Stimulated activated CD8-positive, alpha-beta memory T cell treated with anti-CD3 and anti-CD28 coated beads, Interleukin-2, amount 100 ng/mL, for 1 hour (primary cell): Measurements from ENCODE around the gene PLCB2.

Experiments
- DNase-seq, 2 donors: peaks; one replicate each; pipeline ENCODE4 v3.0.0-alpha.2; 2020; ENCODE audit warnings: low read depth in 2 of 2

Gene PLCB2

DNA sequence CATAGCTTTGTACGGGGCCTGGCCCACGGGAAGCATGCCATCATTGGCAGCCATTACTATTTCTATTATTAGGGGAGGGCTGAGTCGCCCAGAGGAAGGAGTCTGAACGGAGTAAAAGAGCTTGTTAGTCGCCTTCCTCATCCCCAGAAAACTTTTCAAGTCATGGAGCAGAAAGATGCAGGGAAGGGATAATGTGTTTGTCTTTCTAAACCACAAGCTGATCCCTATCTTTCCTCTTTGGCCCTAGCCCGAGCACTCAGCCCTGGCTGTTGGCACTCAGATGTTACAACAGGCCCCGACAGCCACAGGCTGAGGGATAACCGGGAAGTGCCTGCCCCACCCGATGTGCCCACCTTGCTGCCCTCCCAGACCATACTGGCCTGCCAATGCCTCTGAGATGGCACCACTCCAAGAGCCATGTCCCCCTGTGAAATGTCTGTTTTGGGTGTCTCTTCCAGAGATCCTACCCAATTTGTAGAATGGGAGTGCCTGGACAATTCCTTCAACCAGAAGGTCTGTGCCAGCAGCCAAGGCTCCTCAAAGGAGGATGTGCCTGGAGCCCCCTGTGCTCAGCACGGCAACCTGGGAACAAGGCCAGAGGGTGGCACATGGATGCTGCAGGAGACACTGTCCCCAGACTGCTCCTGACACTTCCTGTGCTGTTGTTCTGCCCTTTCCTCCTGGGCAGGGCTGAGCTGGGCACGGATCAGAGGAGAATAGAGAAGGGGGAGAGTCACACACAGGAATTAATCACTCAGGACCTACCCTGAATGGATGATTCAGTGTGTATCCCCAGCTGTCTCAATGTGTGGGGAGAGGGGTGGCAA lies 58.0 kb downstream of the PLCB2 start:
- no peak for DNase-seq

DNA sequence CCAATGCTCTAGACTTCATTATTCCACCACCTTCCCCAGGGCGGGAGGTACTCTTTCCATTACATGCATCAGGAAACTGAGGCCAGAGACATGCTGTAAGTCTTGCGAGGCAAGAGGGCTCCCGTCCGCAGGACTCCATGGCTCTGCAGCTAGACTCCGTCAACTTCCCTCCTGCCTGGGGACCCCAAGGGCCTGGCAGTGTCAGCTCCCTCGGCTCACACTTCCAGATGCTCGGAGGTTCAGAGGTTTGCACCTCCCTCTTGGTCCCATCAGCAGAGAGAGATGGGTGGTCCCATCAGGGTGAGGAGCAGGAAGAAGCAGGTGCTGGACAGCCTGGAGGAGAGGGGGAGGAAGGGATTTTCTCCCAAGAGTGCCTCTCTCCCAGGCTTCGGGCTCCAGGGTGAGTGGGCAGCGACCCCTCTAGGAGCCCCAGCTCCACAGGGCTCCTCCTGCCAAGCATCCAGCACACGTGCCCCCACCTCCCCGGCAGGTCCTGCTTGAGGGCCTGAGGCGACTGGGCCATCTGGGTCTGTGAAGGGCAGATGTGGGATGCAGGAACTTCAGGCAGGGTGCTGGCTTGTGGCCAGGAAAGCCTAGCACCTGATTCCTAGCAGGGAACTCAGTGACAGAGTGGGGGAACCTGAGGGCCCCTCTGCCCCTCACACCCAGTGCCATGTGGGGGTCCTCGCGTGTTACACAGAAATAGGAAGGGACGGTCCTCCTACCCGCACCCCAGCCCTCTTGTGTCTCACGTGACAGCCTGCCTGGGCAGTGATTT lies 59.5 kb downstream of the PLCB2 start:
- DNase-seq = no peak

DNA sequence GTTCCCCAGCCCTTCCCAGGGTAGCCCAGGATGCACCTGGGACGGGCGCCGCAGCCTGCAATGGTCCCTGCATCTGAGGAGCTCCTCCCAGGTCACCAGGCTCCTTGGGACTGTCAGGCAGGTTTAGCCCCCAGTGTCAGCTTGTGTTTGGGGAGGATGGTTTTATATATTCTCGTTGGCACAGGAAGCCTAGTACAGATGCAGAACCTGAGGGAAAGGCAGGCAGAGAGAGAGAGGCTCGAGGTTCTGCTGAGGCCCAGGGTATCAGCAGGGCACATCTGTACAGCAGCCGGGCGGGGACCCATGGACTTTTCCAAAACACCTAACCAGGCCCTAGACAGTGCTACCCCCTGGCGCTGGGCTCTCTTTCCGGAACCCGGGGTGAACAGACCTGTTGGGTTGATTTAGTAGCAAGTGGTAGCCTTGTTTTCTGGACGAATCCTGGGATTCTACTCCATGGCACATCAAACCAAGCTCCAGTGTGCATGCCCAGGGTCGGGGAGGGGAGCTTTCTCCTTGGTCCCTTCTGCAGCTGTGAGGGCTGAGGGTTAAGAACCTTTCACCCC lies 60.2 kb downstream of the PLCB2 start:
- no peak for DNase-seq

DNA sequence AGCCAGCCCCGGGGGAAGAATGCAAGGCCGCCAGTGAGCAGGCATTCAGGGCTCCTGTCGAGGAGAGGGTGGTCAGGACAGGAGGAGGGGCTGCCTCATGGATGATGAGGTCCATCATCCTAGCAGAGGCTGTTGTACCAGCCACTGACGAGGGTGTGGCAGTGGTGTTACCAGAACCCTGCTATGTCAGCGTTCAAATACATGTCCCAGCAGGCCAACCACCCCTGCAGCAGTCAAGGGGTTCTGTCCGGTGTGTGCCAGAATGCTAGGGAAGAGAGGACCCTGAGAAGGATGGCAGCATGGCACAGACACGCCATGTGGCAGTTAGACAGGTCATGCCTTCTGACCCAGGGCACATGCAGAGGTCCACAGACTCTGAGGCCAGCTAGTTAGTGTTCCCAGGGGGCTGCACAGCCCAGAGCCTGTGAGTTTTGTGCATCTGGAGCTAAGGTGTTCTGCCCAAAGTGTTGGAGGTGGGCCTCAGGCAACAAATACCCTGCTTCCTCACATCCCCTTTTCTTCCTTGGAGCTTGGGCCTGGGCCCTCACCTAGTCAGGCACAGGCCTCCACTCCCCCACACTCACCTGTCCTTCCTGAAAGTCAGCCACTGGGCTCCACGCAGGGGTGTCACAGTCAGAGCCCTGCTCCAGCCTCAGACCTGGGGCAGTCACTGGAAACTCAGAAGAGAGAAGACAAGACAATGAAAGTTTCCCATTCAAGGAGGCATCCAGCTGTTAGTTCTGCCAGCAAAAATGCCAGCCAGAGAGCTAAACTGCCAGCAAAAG lies 61.0 kb downstream of the PLCB2 start:
- no peak for DNase-seq

DNA sequence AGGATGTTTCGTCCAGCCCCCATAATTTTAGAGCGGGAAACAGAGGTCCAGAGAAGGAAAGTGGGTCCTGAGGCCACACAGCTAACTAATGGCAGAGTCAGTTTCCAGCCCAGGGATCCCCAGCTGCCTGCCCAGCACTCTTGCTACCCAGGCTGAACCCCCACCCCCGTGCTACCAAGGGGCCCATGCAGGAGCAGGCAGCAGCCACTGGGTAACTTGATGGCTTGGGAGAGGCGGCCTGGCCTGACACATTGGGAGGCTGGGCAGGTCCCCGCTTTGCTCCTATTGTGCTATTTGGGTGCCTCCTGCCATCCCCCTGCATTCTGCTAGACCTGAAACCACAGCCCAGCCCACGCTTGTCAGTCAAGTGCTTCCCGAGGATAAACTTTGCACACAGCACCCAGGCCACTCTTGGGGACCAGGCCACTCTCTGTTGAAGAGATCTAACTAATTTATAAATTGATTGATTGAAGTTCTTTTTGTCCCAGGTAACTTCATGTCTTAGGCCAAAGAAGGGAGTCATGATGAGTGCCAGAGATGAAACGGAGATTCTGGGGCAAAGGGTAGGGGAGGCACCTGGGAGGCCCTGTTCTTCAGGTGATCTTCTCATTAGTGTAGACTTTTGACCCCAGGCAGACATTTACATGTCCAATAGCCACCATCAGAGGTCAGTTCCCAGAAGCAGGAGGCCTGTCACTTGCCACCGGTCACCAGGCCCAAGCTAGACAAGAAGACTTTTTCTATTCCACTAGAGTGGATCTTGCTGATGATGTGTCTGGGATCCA lies 61.9 kb downstream of the PLCB2 start:
- no peak for DNase-seq

DNA sequence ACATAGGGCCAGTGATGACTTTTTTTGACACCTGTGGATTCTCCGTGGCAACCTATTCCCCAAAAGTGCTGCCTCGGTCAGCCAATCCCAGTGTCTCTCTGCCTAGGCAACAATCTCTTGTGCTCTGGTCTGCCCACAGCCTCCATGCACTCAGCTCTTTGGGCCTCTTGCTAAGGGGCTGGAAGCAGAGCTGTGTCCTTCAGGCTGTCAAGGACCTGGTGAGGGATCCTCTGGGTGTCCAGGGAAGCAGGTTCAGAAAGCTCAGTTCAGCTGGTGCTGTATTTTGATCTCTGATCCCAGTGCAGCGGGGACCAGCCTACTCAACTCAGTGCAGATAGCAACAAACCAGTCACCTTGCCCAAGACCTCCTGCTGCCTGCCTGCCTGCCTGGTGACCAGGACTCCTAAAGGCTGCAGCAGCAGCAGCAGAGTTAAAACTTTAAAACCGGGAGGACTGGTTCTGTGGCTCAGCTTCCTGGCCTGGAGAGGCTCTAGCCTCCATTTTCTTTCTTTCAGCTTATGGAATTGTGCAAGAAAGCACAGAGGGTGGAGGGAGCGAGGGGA lies 62.7 kb downstream of the PLCB2 start:
- DNase-seq = no peak

DNA sequence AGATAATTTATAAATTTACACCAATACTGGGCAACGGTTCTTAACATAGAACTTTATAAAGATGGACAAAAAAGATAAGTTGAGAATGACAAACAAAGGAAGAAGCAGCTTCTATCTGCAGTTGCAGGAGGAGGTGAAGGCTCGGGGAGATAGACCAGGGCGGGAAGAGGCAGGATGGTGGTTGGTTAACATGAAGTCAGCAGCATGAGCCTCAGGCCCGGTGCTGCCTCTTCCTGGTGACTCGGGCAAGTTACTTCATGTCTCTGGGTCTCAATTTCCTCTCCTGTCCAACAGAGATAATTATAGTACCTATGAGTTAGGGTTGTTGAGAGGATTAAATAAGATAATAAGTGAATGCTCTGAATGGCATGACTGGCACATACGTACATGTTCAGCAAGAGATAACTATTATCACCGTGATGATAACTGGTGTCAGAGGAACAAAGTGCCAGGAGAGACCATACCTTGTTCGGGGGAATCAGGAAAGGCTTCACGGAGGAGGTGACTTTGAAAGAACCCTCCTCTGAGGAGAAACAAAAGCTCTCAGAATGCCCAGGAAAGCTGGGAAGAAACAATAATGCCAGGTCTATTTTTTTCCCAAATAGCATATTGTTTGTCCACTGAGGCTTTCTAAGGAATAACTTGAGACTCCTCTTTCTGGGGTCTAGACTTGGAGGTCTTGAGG lies 64.5 kb downstream of the PLCB2 start:
- no peak for DNase-seq

DNA sequence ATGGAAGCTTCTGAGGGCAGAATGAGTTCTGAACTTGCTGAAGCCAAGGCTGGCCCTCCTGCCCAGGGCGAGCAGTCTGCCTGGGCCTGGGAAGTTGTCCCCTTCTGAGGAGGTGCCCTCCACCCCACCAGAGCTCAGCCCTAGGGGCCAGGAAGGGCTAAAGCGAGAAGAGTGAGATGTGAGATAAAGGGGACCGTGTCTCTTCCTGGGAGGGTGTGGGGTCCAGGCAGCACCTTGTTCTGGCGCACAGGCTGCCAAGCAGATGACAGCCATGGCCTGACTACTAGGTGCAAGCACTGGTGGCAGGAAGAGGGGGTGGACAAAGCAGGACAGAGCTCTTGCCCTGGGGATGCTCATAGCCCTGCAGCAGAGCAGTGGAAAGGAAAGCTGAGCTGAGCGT lies 65.1 kb downstream of the PLCB2 start:
- DNase-seq = no peak

DNA sequence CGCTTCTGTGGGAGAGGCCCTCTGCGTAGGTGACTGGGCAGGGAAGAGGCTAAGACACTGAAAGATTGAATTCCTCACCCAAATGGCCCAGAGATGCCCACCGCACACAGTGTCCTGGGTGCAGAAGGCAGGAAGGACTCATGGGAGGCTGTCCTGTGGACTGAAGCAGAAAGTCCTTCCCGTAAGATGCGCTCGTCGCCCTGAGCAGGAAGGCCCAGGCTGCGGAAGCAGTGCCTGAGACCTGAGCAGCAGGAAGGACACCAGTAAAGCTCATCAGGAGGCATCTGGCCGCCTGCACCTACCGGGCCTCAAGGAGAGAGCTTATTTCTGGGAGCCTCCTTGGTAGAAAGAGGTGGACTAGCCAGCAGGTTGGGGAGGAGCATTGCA lies 65.5 kb downstream of the PLCB2 start:
- DNase-seq = no peak

DNA sequence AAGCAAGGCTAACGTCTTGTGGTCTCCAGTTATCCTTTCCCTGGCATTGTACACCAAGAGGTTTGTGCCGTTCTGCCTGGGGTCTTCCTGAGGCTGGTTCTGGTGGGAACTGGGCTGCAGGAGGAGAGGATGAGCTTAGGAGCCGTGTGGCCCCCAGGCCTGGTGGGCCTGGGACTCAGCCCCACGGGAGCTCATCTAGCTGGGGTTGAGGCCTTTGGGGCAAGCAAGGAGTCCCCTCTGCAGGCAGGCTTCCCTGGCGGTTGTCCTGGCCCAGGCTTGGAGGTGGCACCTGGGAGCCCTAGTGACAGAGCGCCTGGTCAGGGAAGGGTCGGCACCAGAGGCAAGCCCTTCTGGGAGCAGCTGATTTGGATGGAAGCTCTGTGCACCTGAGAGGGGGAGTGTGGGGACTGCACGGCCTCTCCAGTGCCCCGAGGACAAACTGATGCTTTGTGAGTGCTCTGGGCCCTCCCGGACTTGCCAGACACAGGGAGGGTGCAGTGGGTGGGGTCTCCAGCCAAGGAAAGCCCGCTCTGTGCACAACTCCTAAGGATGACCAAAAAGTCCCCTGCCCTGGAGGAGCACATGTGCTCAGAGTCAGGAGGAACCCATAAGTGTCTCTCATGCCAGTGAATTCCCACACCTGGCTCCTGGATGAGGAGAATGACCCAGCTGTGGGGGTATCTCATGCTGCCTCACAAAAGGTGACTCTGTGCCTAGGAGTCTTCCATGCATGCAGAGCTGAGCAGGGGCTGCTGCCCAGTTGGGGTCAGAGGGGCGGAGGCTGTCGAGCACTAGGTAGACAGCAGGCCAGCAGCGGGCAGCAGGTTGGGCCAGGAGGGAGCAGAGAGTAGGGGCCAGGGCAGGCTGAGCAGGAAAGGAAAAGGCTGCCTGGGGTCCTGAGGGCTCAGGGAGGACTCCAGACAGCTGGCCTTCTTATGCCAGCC lies 66.2 kb downstream of the PLCB2 start:
- no peak for DNase-seq

DNA sequence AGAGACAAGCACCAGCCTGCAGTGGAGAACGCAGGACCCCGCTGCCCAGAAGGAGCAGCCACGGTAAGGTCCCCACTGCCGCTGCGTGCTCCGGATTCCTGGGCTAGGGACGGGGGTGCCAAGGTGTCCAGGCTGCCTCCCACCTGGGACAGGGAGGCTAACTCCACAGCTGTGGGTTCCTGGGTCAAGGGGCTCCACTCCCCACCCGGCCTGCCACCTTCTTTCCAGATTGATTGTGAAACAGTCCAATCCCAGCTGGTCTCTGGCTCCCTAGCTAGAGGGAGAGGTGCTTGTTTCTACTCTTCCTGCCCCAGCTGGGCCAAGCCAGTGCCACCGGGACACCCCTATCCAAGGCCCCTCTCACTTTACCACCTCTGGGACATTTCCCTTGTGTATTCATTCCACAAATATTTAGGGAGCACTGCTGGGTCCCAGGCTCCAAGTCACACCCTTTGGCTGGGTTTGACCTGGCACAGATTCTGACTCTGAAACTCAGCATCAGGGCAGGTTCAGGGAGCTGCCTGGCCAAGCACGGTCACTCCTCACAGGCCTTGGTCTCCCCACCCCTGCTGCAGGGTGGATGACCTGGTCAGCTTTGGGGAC lies 67.0 kb downstream of the PLCB2 start:
- no peak for DNase-seq

DNA sequence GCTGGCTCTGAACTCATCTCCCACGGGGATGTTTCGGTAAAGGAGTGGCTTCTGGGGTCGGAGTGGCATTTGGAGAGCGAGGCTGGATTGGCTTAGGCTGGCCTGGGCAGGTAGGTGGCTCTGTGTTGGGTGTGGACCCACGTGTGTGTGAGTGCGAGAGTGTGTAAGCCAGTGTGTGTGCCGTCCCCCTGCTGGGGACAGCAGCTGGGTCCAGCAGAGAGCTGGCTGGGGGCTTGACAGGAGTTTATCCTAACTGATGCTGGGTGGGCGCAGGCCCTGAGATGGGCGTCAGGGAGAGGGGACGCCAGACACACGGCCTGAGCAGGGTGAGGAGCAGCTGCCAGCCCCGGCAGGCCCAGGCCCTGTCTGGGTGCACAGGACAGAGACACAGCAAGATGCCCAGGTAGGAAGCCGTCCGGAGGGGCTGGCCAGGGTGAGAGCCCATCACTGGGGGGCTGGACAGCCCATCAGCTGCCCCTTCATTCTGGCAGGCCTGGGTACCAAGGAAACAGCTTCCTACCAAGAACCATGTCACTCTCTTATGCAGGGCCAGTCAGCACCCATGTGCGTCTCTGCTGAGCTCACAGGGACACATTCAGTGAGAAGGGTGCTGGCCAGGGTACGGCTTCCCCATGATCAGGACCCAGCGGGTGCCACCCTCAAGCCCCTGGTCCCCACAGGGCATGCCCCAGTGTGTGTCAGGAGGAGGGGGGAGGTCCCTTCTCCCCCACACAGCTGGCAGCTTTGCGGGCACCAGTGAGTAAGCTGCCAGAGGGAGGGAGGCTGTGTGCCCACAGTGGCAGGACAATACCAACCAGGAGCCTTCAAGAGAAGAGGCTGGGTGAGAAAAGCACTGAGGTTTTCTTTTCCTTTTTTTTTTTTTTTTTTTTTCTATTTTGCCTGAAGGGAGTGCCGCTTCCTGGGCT lies 67.8 kb downstream of the PLCB2 start:
- no peak for DNase-seq

DNA sequence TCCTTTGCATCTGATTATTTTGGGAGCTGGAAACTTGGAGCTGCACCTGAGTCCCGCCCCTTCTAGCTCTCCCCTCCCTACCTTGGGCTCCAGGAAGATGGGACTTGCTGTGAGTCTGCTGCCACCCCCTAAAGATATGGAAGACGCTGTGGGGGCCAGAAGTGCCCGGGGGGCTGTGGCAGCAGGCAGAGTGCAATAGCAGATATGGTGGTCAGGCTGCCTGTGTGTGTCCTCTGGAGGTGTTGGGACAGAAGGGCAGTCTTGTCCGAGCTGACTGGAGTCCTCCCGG lies 68.4 kb downstream of the PLCB2 start:
- no peak for DNase-seq

DNA sequence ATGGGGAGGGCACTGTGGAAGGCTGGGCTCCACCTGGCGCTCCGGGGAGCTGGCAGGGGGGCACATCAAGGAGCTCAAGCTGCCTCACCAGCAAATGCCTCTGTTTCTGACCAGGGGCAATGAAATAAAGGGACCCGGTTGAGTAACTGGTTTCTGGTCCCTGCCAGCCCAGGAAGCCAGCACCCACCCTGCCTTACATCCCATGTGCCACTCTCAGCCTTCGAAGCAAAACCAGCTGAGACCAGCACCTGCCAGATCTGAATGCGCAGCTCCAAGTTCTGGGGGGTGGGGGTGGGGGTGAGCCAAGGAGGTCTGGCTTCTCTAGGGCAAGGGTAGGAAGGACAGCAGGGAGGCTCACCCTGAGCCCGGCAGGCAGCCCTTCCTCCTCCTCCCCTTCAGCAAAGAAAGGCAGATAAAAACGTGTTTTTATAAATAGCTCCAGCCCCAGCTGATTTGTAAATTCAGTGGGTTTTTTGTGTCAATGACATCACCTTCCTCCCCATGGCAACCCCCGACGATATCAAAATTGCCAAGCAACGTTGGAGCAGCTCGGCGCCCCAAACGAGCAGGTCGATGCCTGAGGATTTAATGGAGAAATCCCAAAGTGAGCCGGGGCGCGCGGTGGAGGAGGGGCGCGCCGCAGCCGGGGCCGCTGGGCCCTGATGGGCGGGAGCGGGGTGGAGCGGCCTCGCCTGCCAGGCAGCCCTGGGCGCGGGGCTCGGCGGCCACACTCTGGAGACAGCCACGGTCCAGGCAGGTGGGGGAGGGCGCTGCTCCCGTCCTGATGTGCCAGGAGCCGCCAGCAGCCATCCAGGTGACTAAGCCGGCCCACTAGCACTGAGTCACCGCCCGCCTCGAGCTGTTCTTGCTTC lies 69.0 kb downstream of the PLCB2 start, which contains the start of gene PAK6:
Gene PAK6, plus strand, starts transcription at position 532 of the 872 bp plus-strand sequence. CDS start 25,723 bp downstream, outside the sequence.
- DNase-seq = no peak
